Right ventricle myocardium inferior (tissue), 1 donor: ENCODE data around the gene PFKFB1. TPM values are rescaled to one million over a fixed set of nuclear protein-coding genes. Genes with fewer than 3 reads are reported as not detected.

Experiments used
- ATAC-seq: fragments of 200-7000 bp; cut with Tn5 transposase; one replicate; pipeline ENCODE4 v1.9.1; 2020; ENCODE audit warnings: mild to moderate bottlenecking, moderate library complexity
- DNase-seq: peaks from one replicate; pipeline ENCODE4 v3.0.0; 2021; ENCODE audit errors: missing footprints
- intact Hi-C: fragments of 100-400 bp; cut with DNase I; formaldehyde crosslinking; loops from one replicate; pipeline ENCODE4 v1.11.0; 2022
- long read RNA-seq: library from polyadenylated mRNA; unstranded; transcript quantifications from one replicate; pipeline ENCODE4 v2.0.0, GENCODE V29; 2021
- total RNA-seq: library from RNA; stranded (reverse); fragmentation: NEBNext Ultra II Directional; extraction: Animal tissue kit (Norgen Biotek cat#: 25700); gene quantifications from one replicate; pipeline ENCODE4 v1.2.1, GENCODE V29; 2021
- donor health status: DM: no; HTN: yes; CAD: no; lungs with severe emphysema.

PFKFB1 gene
- total RNA-seq, result 0.16 TPM
- long read RNA-seq, result 0 reads

DNA sequence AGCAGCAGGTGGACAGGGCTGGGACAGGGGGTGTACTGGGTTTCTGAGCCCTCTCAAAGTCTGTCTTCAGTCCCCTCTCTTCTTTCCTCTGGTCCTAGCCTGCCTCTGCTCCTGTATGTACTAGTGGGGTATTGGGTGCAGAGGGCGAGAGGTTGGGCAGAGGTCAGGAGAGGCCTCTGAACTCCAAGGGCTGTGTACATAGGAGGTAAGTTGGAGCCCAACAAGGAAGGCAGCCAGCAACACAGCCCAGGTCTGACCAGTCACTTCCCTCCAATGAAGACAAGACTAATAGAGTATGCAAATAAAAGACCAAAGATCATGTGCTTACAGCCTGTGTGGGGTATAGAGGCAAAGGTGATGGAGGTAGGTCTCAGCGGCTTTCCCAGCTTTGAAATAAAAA lies at the start of gene PFKFB1:
Gene PFKFB1, minus strand, starts transcription at position 90 of the 400 bp plus-strand sequence. CDS start 181 bp downstream, outside the sequence.
- DNase-seq (no peak), ATAC-seq (no peak)
- intact Hi-C loops, result no loop called here

DNA sequence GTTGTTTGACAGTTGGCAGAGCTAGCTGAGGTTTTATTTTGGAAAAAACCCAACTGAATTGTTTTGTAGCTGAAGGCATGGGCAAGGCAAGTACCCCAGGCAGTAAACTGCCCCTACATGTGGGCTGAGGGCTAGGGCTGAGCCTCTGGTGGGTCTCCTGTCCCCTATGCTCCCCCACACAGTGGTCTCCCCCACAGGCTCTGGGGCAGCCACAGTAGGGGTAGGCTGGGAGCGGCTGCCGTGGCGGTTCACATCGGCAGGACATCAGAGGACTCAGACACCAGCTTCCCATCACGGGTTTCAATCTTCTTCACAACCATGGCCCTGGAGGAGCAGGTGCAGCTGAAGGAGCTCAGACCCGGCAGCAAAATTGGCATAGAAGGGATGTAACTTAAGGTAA lies 47.5 kb upstream of the PFKFB1 start:
- intact Hi-C loops, result no loop called here
- ATAC-seq (no peak), DNase-seq (no peak)

DNA sequence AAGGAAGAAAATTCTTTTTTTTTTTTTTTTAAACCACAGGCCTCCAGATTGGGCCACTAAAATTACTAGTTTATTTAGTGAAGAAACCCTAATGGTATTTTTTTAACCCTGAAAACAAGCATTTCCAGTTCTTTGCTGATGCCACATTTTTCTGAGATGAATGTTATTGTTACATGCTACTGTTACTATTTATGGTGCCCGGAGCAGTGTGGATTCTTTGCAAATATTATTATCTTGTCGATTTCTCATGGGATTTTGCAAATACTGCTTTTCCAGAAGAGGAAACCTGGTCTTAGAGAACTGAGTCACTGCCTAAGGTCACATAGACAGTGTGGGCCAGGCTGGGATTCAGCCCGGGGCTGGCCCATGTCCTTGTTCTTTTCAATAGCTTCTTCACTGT lies 45.5 kb upstream of the PFKFB1 start:
- DNase-seq (no peak), ATAC-seq (no peak)
- intact Hi-C loops, result no loop called here

DNA sequence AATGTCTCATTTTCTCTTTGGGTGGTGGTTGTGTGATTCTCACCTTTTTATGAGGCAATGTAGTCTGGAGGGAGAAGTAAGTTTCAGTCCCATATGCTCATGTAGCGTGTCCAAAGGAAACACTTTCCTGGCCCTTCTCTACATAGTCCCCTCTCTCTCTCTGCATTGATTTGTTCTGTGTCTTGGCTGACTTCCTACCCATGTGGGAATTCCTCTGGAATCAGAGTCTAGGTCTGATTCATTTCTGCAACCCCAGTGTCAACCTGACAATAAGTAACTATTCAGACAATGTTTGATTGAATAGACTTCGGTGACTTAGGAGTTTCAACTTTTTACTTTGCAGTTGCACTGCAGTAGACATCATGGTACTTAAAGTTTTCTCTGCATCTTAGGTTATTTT lies 39.4 kb upstream of the PFKFB1 start:
- ATAC-seq, result no peak

DNA sequence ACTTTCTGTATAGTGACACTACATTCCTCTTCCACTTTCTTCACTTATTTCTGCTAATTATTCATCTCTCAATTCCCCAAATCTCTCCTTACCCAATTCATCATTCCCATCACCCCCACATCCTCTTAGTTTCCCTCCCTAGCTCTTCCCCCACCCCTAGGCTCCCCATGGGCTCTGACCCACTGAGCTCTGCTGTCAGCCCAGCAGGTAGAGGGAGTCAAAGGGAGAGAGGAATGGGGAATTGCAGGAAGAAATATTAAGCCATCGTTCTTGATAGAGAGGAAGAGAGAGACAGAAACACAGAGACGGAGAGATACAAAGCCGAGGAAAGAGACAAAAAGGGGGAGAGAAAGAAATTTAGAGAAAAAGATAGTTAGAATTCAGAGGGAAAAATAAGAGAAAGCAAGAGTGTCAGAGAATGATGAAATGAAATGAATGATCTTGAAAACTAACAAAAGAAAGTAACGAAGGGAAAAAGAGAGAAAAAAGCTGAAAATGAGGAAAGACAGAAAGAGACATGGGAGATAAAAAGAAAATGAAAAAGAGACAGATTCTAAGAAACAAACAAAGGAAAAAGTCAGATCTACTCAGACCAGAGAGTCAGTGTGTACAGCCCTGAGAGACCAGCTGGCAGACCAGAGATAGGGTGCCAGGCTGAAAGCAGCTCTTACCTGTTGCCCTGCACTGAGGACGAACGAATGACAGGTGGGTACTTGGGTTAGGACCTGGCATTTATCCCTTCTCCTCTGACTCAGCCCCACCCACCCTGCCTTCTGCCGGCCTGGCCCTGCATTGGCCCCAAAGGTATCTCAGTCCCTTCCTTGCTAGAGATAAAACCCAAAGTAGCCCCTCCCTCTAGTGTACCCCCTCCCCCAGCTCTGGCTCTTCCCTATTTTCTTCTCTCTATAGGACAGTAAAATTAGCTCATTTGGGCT lies 36.5 kb upstream of the PFKFB1 start, which contains the start of gene ALAS2:
Gene ALAS2, minus strand, starts transcription at position 707 of the 935 bp plus-strand sequence. CDS start 4,977 bp downstream, outside the sequence.
- ATAC-seq, result no peak
- DNase-seq, result no peak
- intact Hi-C loops, result no loop called here

More for the DNA sequence above, 39.4 kb upstream of the PFKFB1 start:
- intact Hi-C loops, result no loop called here
- no peak for DNase-seq

DNA sequence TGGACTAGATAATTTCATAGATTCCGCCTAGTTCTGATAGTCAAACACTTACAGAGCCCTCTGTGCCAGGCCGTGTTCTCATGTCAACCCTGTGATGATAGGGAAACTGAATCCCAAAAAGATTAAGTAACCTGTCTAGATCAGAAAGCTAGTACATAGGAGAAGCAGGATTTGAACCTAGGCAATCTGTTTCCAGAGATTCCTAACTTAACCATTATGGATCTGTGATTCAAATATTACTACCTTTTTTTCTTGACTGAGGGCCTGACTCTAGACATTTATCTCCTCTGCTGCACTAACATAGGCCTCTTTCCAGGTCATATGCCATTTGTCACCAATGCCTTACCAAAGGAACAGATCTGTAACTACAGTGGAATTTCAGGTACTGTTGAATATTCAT lies 35.3 kb upstream of the PFKFB1 start:
- ATAC-seq (no peak), DNase-seq (no peak)
- intact Hi-C loops, result no loop called here

DNA sequence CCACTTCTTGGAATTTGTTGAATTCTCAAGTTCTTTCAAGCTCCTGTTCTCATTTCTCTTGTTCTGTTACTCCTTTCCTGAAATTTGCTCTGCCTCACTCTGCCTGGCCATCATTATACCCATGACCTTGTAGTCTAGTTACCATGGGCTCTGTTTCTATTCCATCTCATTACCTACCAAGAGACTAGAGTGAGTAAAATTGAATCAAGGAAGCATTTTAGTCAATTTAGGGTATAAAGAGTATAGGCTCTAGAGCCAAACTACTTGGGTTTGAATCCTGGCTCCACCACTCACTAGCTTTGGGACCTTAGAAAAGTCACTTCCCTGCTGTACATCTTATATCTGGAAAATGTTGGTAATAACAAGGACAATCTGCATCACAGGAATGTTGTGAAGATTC lies 34.6 kb upstream of the PFKFB1 start:
- intact Hi-C loops, result no loop called here
- ATAC-seq (no peak), DNase-seq (no peak)

DNA sequence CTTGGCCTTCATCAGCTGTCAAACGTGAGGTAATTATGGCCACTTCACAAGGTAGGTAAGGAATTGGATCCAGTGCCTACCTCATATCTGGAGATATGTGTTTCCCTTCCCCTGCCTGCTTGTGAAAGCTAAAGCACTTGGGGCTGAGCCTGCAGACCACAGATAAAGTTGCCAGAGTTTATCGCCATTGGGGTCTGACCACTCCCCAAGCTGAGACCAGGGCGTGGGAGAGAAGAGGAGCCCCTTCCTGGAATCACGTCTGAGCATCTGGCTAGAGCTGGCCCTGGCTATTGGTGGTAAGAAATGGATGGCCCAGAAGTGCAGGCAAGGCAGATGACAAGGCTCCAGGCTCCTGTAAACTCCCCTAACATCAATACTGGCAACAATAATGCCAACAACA lies 34.1 kb upstream of the PFKFB1 start:
- no peak for DNase-seq

DNA sequence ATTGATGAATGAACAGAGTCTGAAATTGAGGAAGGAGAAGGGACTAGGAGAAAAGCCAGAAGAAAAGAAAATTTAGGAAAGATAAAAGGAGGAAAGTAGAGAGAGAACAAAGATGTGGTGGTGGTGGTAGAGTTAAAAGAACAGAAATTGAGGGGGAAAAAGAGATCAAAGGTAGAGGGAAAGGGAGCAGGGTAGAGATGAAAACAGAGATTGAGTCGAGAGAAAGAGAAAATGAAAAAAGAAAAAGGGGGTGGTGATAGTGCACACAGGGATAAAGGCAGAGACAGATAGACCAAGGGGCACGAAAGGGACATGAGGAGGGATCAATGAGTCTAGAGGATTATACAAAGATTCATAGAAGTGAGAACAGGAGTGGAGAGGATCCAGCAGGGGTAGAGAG lies 32.9 kb upstream of the PFKFB1 start:
- intact Hi-C loops, result no loop called here

More for the DNA sequence above, 34.1 kb upstream of the PFKFB1 start:
- no peak for ATAC-seq
- intact Hi-C loops, result no loop called here

DNA sequence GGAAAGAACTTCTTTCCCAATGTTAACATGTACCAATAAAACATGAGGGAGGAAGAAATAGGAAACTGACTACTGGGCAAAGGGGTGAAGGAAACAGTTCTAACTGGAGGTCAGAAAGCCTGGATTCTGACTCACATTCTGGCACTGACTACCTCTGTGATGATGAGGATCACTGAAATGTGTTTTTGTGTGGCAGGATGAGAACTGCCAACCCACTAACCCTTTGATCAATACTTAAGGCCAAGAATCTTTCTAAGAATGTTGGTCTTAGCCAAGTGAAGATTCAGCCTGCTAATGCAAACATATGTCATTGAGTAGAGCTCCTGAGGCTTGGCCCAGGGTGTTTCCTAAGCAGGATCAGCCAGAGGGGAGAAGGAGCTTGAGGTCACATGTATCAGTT lies 32.2 kb upstream of the PFKFB1 start:
- no peak for ATAC-seq
- no peak for DNase-seq
- intact Hi-C loops, result no loop called here

More for the DNA sequence above, 32.9 kb upstream of the PFKFB1 start:
- DNase-seq, result no peak
- no peak for ATAC-seq

DNA sequence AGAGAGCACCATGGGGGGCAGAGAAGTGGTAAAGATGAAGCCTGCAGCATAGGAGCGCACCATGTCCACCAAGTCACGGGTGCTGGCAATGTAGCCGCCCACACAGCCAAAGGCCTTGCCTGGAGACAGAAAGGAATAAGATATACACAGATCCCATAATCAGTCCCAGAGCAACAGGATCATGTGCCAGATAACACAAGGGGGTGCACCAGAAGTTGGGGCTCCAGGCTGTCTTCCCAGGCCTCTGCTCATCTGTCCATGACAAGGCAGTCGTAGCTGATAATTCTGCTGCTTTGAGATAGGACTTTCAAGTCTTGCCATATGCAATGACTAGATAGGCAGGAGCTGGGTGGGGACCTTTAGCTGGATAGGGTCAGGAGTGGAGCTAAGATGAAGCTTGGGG lies 20.9 kb upstream of the PFKFB1 start:
- intact Hi-C loops, result no loop called here
- DNase-seq (no peak), ATAC-seq (no peak)

DNA sequence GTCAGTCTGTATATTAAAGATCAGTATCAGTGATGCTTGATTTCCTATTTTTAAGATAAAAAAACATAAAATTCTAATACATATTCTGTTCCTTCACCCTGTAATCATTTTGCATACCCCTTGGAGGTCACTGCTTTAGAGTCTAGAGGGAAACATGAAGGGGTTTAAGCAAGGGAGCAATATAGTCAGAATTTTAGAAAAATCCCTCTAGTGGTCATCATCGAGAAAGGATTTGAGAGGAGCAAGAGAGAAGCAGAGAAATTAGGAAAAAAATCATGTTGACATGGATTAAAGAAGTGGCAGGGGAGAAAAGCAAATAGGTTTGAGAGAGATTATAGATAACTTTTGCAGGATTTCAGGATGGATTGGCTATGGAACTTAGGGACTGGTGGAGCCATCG lies 17.3 kb upstream of the PFKFB1 start:
- intact Hi-C loops, result no loop called here
- ATAC-seq (no peak), DNase-seq (no peak)

DNA sequence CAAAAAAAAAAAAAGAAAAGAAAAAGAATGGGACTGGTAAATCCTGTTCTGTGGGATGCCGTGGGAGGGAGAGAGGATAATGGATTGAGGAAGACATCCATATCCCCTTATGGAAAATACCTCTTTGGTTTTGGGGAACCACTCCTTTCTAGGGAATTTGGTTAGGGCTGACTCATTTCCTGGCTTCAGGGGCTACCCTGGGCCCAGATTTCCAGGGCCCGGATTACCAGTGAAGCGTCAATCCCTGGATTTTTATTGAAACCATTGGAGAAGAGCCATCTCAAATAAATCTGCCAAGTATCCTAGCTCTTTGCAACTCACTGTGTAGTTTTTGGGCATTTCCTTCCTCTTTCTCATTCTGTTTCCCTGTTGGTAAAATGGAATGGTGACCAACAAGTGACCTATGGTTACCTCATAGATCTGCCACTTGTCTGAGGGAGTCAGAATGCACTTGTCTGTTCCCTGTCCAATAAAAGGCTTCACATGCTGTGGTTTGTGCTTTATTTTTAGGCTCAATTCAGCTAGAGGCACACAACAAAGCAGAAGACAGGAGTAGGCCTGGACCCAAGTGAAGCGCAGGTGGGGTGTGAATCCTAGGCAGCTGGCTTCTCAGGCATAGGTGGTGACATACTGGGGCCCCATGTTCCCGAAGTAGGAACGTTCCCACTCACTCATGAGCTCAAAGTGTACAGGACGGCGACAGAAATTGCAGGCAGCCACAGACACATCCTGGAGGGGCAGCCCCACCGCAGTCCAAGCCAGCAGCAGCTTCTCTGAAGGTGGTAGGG lies 14.8 kb upstream of the PFKFB1 start:
- ATAC-seq, result peak; percentile 82
- intact Hi-C loops, result loop anchor here (10.0 kb wide), 1 partner anchor 114 kb away; no protein-coding TSS in a partner anchor
- no peak for DNase-seq

DNA sequence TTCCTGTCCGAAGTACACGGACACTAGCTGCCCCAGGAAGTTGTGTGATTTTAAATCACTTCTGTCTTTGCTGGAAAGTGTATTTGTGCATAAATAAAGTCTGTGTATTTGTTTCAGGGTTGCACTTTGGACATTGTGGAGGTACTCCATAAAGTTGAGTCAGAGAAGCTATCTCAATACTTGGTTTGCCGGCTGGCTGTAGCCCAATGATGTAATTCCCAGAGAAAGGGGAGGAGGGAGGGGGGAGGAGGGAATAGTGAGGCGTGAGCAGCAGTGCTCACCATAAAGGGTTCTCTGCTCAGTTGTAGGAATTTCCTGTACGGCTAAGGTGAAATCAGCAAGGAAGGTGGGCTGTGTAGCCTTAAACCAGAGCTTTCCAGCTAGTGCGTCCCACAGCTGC lies 13.7 kb upstream of the PFKFB1 start:
- no peak for DNase-seq
- intact Hi-C loops, result loop anchor here (10.0 kb wide), 1 partner anchor 113 kb away; no protein-coding TSS in a partner anchor

DNA sequence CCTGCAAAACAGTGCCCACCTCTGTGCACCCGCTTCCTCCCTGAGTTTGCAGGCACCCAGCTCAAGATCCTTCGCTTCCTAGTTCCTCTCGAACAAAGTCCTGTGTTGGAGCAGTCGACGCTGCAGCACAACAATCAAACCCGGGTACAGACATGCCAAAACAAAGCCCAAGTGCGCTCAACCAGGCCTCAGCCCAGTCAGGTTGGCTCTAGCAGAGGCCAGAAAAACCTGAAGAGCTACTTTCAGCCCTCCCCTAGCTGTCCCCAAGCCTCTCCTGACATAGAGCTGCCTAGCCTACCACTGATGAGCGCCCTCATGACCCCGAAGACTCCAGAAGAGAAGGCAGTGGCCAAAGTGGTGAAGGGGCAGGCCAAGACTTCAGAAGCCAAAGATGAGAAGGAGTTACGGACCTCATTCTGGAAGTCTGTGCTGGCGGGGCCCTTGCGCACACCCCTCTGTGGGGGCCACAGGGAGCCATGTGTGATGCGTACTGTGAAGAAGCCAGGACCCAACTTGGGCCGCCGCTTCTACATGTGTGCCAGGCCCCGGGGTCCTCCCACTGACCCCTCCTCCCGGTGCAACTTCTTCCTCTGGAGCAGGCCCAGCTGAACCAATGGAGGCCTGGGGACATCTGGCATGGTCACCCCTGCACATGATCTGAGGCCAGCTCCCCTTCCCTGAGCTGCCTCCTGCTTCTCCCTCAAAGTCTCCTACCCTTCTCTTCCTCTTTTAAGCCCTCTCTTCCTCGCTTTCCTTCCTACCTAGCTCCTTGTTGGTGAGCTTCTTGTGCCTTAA lies 13.0 kb upstream of the PFKFB1 start:
- intact Hi-C loops, result loop anchor here (10.0 kb wide), 1 partner anchor 112 kb away; no protein-coding TSS in a partner anchor

More for the DNA sequence above, 13.7 kb upstream of the PFKFB1 start:
- peak; percentile 77 for ATAC-seq

DNA sequence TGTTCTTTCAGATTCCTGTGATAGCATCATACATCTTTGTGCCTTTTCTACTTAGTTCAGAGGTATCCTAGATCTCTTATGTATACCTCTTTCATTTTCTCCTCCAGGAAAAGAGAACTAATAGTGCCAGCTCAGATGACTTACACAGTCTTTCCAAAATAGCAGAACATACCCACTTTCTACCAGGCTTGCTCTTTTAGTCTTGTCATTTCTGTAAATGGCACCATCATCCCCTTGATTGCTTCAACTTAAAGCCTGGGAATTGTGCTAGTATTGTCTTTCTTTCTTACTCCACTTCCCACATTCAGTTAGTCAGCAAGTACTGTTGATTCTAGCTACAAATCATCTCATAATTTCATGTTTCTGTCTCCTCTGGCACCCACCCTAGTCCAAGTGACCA lies 11.3 kb upstream of the PFKFB1 start:
- intact Hi-C loops, result loop anchor here (10.0 kb wide), 1 partner anchor 110 kb away; no protein-coding TSS in a partner anchor
- ATAC-seq, result no peak
- DNase-seq, result no peak

More for the DNA sequence above, 13.0 kb upstream of the PFKFB1 start:
- ATAC-seq (no peak), DNase-seq (no peak)

DNA sequence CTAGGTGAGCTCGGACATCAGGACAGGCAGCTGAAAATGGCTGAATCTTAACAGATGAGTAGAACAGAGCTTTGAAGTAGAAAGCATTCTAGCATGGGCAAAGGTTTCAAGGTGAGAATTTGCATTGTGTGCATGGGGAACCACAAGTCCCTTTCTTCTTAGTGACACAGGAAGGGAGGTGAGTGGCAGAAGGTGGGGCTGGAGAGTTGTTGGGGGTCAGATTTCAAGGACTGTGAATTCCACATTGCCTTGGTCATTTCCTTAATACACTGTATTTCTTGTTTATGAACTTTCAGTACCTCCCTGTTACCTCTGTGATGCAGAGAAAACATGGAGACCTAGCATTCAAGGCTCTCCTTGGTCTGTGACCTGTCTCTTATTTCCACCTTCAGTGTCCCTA lies 10.2 kb upstream of the PFKFB1 start:
- no peak for ATAC-seq
- intact Hi-C loops, result loop anchor here (5.0 to 10.0 kb wide), 2 partner anchors 109 to 197 kb away; partner anchors contain the start of gene MAGED2
- DNase-seq, result no peak
